ENCODE data around the gene NUP93. TPM values are rescaled to one million over a fixed set of nuclear protein-coding genes. Genes with fewer than 3 reads are reported as not detected.

Gene NUP93
- total RNA-seq, 1 donor from 2014 or later, result 60.2 TPM

DNA sequence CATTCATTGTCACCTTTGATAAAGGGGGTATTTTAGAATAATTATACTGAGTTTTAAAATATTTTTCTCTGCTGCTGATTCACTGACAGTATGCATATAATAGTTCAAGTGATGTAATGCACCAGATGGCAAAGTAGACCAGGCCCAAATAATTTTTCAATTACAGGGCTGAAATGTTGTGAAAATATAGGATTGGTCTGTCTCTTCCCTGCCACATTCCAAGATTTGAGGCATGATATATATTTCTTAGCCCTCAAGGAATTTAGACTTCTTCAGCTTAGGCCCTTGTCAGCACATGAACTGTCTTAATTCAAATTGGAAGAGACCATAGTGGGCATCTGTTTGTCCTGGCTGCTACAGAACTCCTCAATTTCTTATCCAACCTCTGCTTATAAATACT lies 95.9 kb downstream of the NUP93 start:
- no peaks in the 10 kb centered on the region for H3K36me3 ChIP-seq (ENCODE audit: control insufficient read depth, insufficient read depth, low read length)
- no peak for TF ChIP-seq CTCF (IDR thresholded peaks at IDR 0.05; ENCODE audit: insufficient read depth, low read length, poor library complexity, severe bottlenecking)
- no peak for DNase-seq (ENCODE audit: low read depth)
- H3K27me3 ChIP-seq (ENCODE audit: control insufficient read depth, insufficient read depth, low read length), result no peaks in the 10 kb centered on the region
- H3K4me3 ChIP-seq (ENCODE audit: low read depth, low read length), result no peak overlapping the region

- DNase-seq (ENCODE audit: low read depth), result no peak
- no peak for TF ChIP-seq CTCF (IDR thresholded peaks at IDR 0.05; ENCODE audit: insufficient read depth, low read length, poor library complexity, severe bottlenecking)
- H3K27me3 ChIP-seq (ENCODE audit: control insufficient read depth, insufficient read depth, low read length), result no peaks in the 10 kb centered on the region
- no peaks in the 10 kb centered on the region for H3K36me3 ChIP-seq (ENCODE audit: control insufficient read depth, insufficient read depth, low read length)
- no peak overlapping the region for H3K4me3 ChIP-seq (ENCODE audit: low read depth, low read length)
Measured at GRCh38 chr16:56828647-56829046, 98.7 kb downstream of the NUP93 start.

GRCh38 chr16:56830669-56831068 lies 100.7 kb downstream of the NUP93 start:
- DNase-seq (ENCODE audit: low read depth), result no peak
- H3K4me3 ChIP-seq (ENCODE audit: low read depth, low read length), result no peak overlapping the region
- no peaks in the 10 kb centered on the region for H3K27me3 ChIP-seq (ENCODE audit: control insufficient read depth, insufficient read depth, low read length)
- no peaks in the 10 kb centered on the region for H3K36me3 ChIP-seq (ENCODE audit: control insufficient read depth, insufficient read depth, low read length)
- TF ChIP-seq CTCF (IDR thresholded peaks at IDR 0.05; ENCODE audit: insufficient read depth, low read length, poor library complexity, severe bottlenecking), result no peak

DNA sequence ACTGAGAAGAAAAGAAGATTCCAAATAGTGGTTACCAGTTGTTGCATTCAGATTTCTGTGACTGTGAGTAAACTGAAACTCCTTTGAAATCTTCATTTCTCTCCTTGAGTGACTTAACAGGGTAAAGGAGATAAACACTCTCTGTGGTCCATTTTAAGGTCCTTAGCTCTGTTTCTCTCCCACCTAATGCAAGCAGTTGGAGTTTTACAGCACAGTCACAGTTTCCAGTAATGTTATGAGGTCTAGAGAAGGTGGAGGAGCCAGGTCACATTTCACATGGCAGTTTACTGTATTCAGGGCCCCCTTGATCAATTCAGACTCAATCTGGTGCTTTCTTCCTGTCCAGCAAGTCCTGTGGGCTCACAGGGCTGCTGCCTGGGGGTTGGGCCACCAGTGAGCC lies 102.8 kb downstream of the NUP93 start:
- Histone ChIP-seq H3K27me3 (ENCODE audit: control insufficient read depth, insufficient read depth, low read length) (no peaks in the 10 kb centered on the region), H3K36me3 (ENCODE audit: control insufficient read depth, insufficient read depth, low read length) (no peaks in the 10 kb centered on the region), H3K4me3 (ENCODE audit: low read depth, low read length) (no peak overlapping the region)
- DNase-seq (ENCODE audit: low read depth), result no peak
- TF ChIP-seq CTCF (IDR thresholded peaks at IDR 0.05; ENCODE audit: insufficient read depth, low read length, poor library complexity, severe bottlenecking), result no peak

GRCh38 chr16:56833243-56833970 lies 103.5 kb downstream of the NUP93 start:
- no peaks in the 10 kb centered on the region for H3K36me3 ChIP-seq (ENCODE audit: control insufficient read depth, insufficient read depth, low read length)
- H3K27me3 ChIP-seq (ENCODE audit: control insufficient read depth, insufficient read depth, low read length), result no peaks in the 10 kb centered on the region
- no peak for TF ChIP-seq CTCF (IDR thresholded peaks at IDR 0.05; ENCODE audit: insufficient read depth, low read length, poor library complexity, severe bottlenecking)
- DNase-seq (ENCODE audit: low read depth), result no peak
- H3K4me3 ChIP-seq (ENCODE audit: low read depth, low read length), result no peak overlapping the region

- no peak for TF ChIP-seq CTCF (IDR thresholded peaks at IDR 0.05; ENCODE audit: insufficient read depth, low read length, poor library complexity, severe bottlenecking)
- Histone ChIP-seq H3K36me3 (ENCODE audit: control insufficient read depth, insufficient read depth, low read length) (no peaks in the 10 kb centered on the region), H3K4me3 (ENCODE audit: low read depth, low read length) (no peak overlapping the region), H3K27me3 (ENCODE audit: control insufficient read depth, insufficient read depth, low read length) (no peaks in the 10 kb centered on the region)
- DNase-seq (ENCODE audit: low read depth), result no peak
Measured at GRCh38 chr16:56835320-56835719, 105.4 kb downstream of the NUP93 start.

Data from kidney epithelial cell (primary cell).